Measurements from ENCODE around the gene DNM3.

DNM3 gene

GRCh38 chr1:171835891-171836290 lies 5.4 kb upstream of the DNM3 start:
- TF ChIP-seq GATA1 (IDR thresholded peaks at IDR 0.05; ENCODE audit: low read depth, low read length) (no peak), POLR2A (IDR thresholded peaks at IDR 0.05; ENCODE audit: low read length) (no peak)
- DNase-seq = no peak

- TF ChIP-seq POLR2A (IDR thresholded peaks at IDR 0.05; ENCODE audit: low read length) (no peak), GATA1 (IDR thresholded peaks at IDR 0.05; ENCODE audit: low read depth, low read length) (no peak)
- peak; percentile 16 to 29 for DNase-seq
Observed at GRCh38 chr1:171841931-171842761, 848 bp downstream of the DNM3 start.

DNA sequence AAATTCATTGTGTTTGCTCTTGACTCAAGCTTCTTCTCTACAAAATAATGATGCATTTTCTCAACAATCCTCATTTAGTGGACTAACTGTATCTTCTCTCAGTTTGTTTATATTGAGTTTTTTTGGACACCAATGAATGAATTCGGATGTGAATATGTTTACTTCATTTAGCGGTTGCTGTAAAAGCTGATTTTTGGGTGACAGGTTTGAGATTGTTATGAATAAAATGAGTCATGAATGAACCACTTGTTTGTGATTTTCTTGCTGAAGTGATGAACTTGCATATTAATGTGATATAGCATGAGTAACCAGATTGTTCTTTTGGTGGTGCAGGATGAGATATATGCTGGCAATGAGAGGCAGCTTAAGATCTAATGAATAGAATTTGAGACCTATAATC lies 3.1 kb downstream of the DNM3 start:
- TF ChIP-seq GATA1 (IDR thresholded peaks at IDR 0.05; ENCODE audit: low read depth, low read length) = no peak
- no peak for TF ChIP-seq POLR2A (IDR thresholded peaks at IDR 0.05; ENCODE audit: low read length)
- no peak for DNase-seq

DNA sequence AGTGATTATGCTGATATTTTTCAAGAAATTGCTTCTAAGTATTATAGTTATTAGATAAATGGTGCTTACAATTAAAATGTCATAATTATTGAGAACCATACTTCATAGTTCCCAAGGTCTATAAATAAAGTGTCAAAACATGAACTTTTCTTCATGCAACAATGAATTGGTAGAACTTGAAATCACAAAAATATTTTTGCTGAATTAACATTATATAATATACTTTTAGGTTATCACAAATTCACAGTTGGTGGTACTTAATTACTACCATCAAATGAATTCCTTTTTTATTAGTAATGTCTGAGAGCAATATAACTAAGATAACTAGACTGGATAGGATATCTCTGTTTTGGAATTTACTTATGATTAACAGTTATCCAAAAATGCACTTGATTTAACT lies 4.7 kb downstream of the DNM3 start:
- TF ChIP-seq POLR2A (IDR thresholded peaks at IDR 0.05; ENCODE audit: low read length) = no peak
- TF ChIP-seq GATA1 (IDR thresholded peaks at IDR 0.05; ENCODE audit: low read depth, low read length) = no peak
- no peak for DNase-seq

GRCh38 chr1:171849245-171849898 lies 8.1 kb downstream of the DNM3 start:
- TF ChIP-seq POLR2A (IDR thresholded peaks at IDR 0.05; ENCODE audit: low read length) (no peak), GATA1 (IDR thresholded peaks at IDR 0.05; ENCODE audit: low read depth, low read length) (no peak)
- DNase-seq = no peak

- TF ChIP-seq POLR2A (IDR thresholded peaks at IDR 0.05; ENCODE audit: low read length) (no peak), GATA1 (IDR thresholded peaks at IDR 0.05; ENCODE audit: low read depth, low read length) (no peak)
- no peak for DNase-seq
Observed at GRCh38 chr1:171850651-171851350, 9.5 kb downstream of the DNM3 start.

- TF ChIP-seq POLR2A (IDR thresholded peaks at IDR 0.05; ENCODE audit: low read length) (no peak), GATA1 (IDR thresholded peaks at IDR 0.05; ENCODE audit: low read depth, low read length) (no peak)
- no peak for DNase-seq
Observed at GRCh38 chr1:171852272-171852671, 11.0 kb downstream of the DNM3 start.

DNA sequence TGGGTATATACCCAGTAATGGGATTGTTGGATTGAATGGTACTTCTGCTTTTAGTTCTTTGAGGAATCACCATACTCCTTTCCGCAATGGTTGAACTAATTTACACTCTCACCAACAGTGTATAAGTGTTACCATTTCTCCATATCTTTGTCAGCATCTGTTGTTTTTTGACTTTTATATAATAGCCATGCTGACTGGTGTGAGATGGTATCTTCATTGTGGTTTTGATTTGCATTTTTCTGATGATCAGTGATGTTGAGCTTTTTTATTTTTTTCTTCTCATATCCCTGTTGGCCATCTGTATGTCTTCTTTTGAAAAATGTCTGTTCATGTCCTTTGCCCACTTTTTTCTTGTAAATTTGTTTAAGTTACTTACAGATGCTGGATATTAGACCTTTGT lies 14.1 kb downstream of the DNM3 start:
- no peak for DNase-seq
- no peak for TF ChIP-seq GATA1 (IDR thresholded peaks at IDR 0.05; ENCODE audit: low read depth, low read length)
- no peak for TF ChIP-seq POLR2A (IDR thresholded peaks at IDR 0.05; ENCODE audit: low read length)

GRCh38 chr1:171858696-171859095 lies 17.4 kb downstream of the DNM3 start:
- no peak for TF ChIP-seq GATA1 (IDR thresholded peaks at IDR 0.05; ENCODE audit: low read depth, low read length)
- no peak for TF ChIP-seq POLR2A (IDR thresholded peaks at IDR 0.05; ENCODE audit: low read length)

DNA sequence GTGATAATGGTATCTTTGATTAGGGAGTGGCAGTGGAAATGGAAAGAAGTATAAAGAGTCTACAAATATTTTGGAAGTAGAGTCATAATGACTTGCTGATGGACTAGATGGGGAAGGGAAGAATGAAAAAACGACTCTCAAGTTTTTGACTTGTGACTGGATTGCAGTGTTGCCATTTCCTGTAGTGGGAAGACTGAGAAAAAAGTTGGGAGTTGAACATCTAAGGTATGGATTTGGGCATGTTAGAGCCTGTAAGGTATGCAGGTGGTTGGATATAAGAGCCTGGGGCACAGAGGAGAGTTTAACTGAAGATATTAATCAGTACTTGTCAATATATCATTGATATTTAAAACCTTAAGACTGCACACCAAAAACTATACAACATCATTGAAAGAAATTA lies 19.4 kb downstream of the DNM3 start:
- TF ChIP-seq POLR2A (IDR thresholded peaks at IDR 0.05; ENCODE audit: low read length) = no peak
- TF ChIP-seq GATA1 (IDR thresholded peaks at IDR 0.05; ENCODE audit: low read depth, low read length) = no peak
- DNase-seq = no peak

More at GRCh38 chr1:171858696-171859095, 17.4 kb downstream of the DNM3 start:
- DNase-seq = no peak

GRCh38 chr1:171863531-171863930 lies 22.2 kb downstream of the DNM3 start:
- TF ChIP-seq POLR2A (IDR thresholded peaks at IDR 0.05; ENCODE audit: low read length) (no peak), GATA1 (IDR thresholded peaks at IDR 0.05; ENCODE audit: low read depth, low read length) (no peak)
- no peak for DNase-seq

- TF ChIP-seq POLR2A (IDR thresholded peaks at IDR 0.05; ENCODE audit: low read length) (no peak), GATA1 (IDR thresholded peaks at IDR 0.05; ENCODE audit: low read depth, low read length) (no peak)
- DNase-seq = no peak
Observed at GRCh38 chr1:171864308-171864707, 23.0 kb downstream of the DNM3 start.

DNA sequence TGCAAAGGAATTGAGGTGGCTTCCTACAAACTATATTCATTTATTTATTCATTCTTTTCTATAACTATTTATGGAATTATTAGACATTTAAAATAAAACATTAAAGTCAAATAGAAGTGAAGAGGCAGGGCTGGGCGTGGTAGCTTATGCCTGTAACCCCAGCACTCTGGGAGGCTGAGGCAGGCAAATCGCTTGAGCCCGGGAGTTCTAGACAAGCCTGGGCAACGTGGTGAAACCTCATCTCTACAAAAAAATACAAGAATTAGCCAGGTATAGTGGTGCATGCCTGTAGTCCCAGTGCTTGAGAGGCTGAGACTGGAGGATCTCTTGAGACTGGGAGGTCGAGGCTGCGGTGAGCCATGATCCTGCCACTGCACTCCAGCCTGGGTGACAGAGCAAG lies 23.8 kb downstream of the DNM3 start:
- TF ChIP-seq GATA1 (IDR thresholded peaks at IDR 0.05; ENCODE audit: low read depth, low read length) = no peak
- TF ChIP-seq POLR2A (IDR thresholded peaks at IDR 0.05; ENCODE audit: low read length) = no peak
- no peak for DNase-seq

DNA sequence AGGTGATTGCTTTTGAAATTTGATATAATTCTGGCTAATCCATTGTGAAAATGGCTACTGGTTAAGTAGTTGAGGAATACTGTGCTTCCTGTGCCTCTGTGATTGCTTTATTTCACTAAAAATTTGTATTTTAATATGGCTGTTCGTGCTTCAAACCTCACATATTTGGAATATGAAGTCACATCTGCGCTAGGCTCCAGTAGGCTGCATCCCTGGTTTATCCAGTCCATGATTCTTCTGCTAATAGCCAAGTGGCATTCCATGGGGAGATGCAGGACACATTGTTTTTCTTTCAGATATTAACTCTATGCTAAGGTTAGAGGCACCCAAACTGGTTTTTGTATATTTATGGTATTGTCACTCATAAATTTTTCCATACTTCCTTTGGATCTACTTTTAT lies 25.9 kb downstream of the DNM3 start:
- no peak for DNase-seq
- TF ChIP-seq GATA1 (IDR thresholded peaks at IDR 0.05; ENCODE audit: low read depth, low read length) (no peak), POLR2A (IDR thresholded peaks at IDR 0.05; ENCODE audit: low read length) (no peak)
